ENCODE measurements around the gene MCTP2.
A peak's percentile ranks its signal among the peaks of the same experiment; 100 is the strongest.

Gene MCTP2

GRCh38 chr15:94480289-94480834 is 249.0 kb downstream of the MCTP2 start:
- H4K91ac ChIP-seq (ENCODE audit: low read depth, low read length, poor library complexity) = no peak overlapping the region
- no peak overlapping the region for H2AFZ ChIP-seq (ENCODE audit: low read length)
- H3K4ac ChIP-seq (ENCODE audit: low read length) = no peak overlapping the region
- no peak overlapping the region for H2AK5ac ChIP-seq (ENCODE audit: low read depth, low read length)
- H2BK120ac ChIP-seq (ENCODE audit: low read depth, low read length) = no peak overlapping the region
- H3K27me3 ChIP-seq (ENCODE audit: control insufficient read depth in 3 of 3, insufficient read depth in 3 of 3, low read depth in 1 of 3, low read length in 3 of 3) = no peaks in the 10 kb centered on the region
- H3K23ac ChIP-seq (ENCODE audit: low read depth, low read length, poor library complexity) = no peak overlapping the region
- no peak for DNase-seq (ENCODE audit: low spot score)
- H3K4me1 ChIP-seq (ENCODE audit: control insufficient read depth in 2 of 2, insufficient read depth in 1 of 2, low read depth in 1 of 2, low read length in 2 of 2) = peaks cover 0 to 5% of the 10 kb centered on the region in 2 donors
- no peak overlapping the region for H3K14ac ChIP-seq (ENCODE audit: low read length)
- no peak overlapping the region for H4K8ac ChIP-seq (ENCODE audit: low read depth, low read length)
- no peak overlapping the region for H3K4me3 ChIP-seq (ENCODE audit: low read length in 2 of 2)
- no peak overlapping the region for H3K9ac ChIP-seq (ENCODE audit: low read depth, low read length, poor library complexity)
- no peak overlapping the region for H3K4me2 ChIP-seq (ENCODE audit: insufficient read depth, low read length, poor library complexity, severe bottlenecking)
- no peak overlapping the region for H3K18ac ChIP-seq (ENCODE audit: low read length)
- WGBS, 2 donors (ENCODE audit: extremely low coverage in 2 of 2, insufficient read length in 2 of 2, insufficient replicate concordance in 1 of 2) = no CpG with 5 or more reads among the region's 4 CpGs
- no peaks in the 10 kb centered on the region for H3K36me3 ChIP-seq (replicated peaks in 1 of 2; ENCODE audit: control insufficient read depth in 2 of 2, insufficient read depth in 2 of 2, low read length in 2 of 2)
- H3K27ac ChIP-seq (replicated peaks; ENCODE audit: low read length) = no peak overlapping the region
- no peaks in the 10 kb centered on the region for H3K79me1 ChIP-seq (ENCODE audit: low read depth, low read length)
- peaks cover 0 to 4% of the 10 kb centered on the region in 2 donors for H3K9me3 ChIP-seq (replicated peaks in 1 of 2; ENCODE audit: control insufficient read depth in 2 of 2, insufficient read depth in 1 of 2, low read depth in 1 of 2, low read length in 2 of 2)
- no peak overlapping the region for H2BK5ac ChIP-seq (ENCODE audit: low read length)
- no peak overlapping the region for H2BK15ac ChIP-seq (ENCODE audit: low read length)
- H2BK12ac ChIP-seq (ENCODE audit: low read length) = no peak overlapping the region

- no peak overlapping the region for H4K8ac ChIP-seq (ENCODE audit: low read depth, low read length)
- no peak overlapping the region for H2BK12ac ChIP-seq (ENCODE audit: low read length)
- no peak overlapping the region for H3K23ac ChIP-seq (ENCODE audit: low read depth, low read length, poor library complexity)
- no peak for DNase-seq (ENCODE audit: low spot score)
- no peak overlapping the region for H3K14ac ChIP-seq (ENCODE audit: low read length)
- no peak overlapping the region for H2BK15ac ChIP-seq (ENCODE audit: low read length)
- no peak overlapping the region for H2AFZ ChIP-seq (ENCODE audit: low read length)
- H3K4me1 ChIP-seq (ENCODE audit: control insufficient read depth in 2 of 2, insufficient read depth in 1 of 2, low read depth in 1 of 2, low read length in 2 of 2) = no peaks in the 10 kb centered on the region
- H2AK5ac ChIP-seq (ENCODE audit: low read depth, low read length) = no peak overlapping the region
- H4K91ac ChIP-seq (ENCODE audit: low read depth, low read length, poor library complexity) = no peak overlapping the region
- H3K4me3 ChIP-seq (ENCODE audit: low read length in 2 of 2) = peak overlapping the region in 1 of 2 donors; percentile 50
- WGBS, 2 donors (ENCODE audit: extremely low coverage in 2 of 2, insufficient read length in 2 of 2, insufficient replicate concordance in 1 of 2) = no CpG with 5 or more reads among the region's 3 CpGs
- no peak overlapping the region for H2BK120ac ChIP-seq (ENCODE audit: low read depth, low read length)
- peaks cover 0 to 4% of the 10 kb centered on the region in 2 donors for H3K9me3 ChIP-seq (replicated peaks in 1 of 2; ENCODE audit: control insufficient read depth in 2 of 2, insufficient read depth in 1 of 2, low read depth in 1 of 2, low read length in 2 of 2)
- no peak overlapping the region for H3K18ac ChIP-seq (ENCODE audit: low read length)
- no peak overlapping the region for H3K4ac ChIP-seq (ENCODE audit: low read length)
- H3K27me3 ChIP-seq (ENCODE audit: control insufficient read depth in 3 of 3, insufficient read depth in 3 of 3, low read depth in 1 of 3, low read length in 3 of 3) = no peaks in the 10 kb centered on the region
- H3K27ac ChIP-seq (replicated peaks; ENCODE audit: low read length) = no peak overlapping the region
- H3K4me2 ChIP-seq (ENCODE audit: insufficient read depth, low read length, poor library complexity, severe bottlenecking) = no peak overlapping the region
- no peak overlapping the region for H2BK5ac ChIP-seq (ENCODE audit: low read length)
- H3K36me3 ChIP-seq (replicated peaks in 1 of 2; ENCODE audit: control insufficient read depth in 2 of 2, insufficient read depth in 2 of 2, low read length in 2 of 2) = no peaks in the 10 kb centered on the region
- no peaks in the 10 kb centered on the region for H3K79me1 ChIP-seq (ENCODE audit: low read depth, low read length)
- no peak overlapping the region for H3K9ac ChIP-seq (ENCODE audit: low read depth, low read length, poor library complexity)
Observed at GRCh38 chr15:94485148-94485719, 253.9 kb downstream of the MCTP2 start.

GRCh38 chr15:94487635-94488034 is 256.3 kb downstream of the MCTP2 start:
- Histone ChIP-seq H2AK5ac (ENCODE audit: low read depth, low read length) (no peak overlapping the region), H2BK12ac (ENCODE audit: low read length) (no peak overlapping the region), H3K4me1 (ENCODE audit: control insufficient read depth in 2 of 2, insufficient read depth in 1 of 2, low read depth in 1 of 2, low read length in 2 of 2) (no peaks in the 10 kb centered on the region), H3K9ac (ENCODE audit: low read depth, low read length, poor library complexity) (no peak overlapping the region), H3K27ac (replicated peaks; ENCODE audit: low read length) (no peak overlapping the region), H3K36me3 (replicated peaks in 1 of 2; ENCODE audit: control insufficient read depth in 2 of 2, insufficient read depth in 2 of 2, low read length in 2 of 2) (no peaks in the 10 kb centered on the region), H3K27me3 (ENCODE audit: control insufficient read depth in 3 of 3, insufficient read depth in 3 of 3, low read depth in 1 of 3, low read length in 3 of 3) (no peaks in the 10 kb centered on the region), H3K4ac (ENCODE audit: low read length) (no peak overlapping the region), H4K91ac (ENCODE audit: low read depth, low read length, poor library complexity) (no peak overlapping the region), H3K18ac (ENCODE audit: low read length) (no peak overlapping the region), H2BK15ac (ENCODE audit: low read length) (no peak overlapping the region), H2AFZ (ENCODE audit: low read length) (no peak overlapping the region), H3K23ac (ENCODE audit: low read depth, low read length, poor library complexity) (no peak overlapping the region), H3K4me2 (ENCODE audit: insufficient read depth, low read length, poor library complexity, severe bottlenecking) (no peak overlapping the region), H3K9me3 (replicated peaks in 1 of 2; ENCODE audit: control insufficient read depth in 2 of 2, insufficient read depth in 1 of 2, low read depth in 1 of 2, low read length in 2 of 2) (peaks cover 0 to 4% of the 10 kb centered on the region in 2 donors), H3K4me3 (ENCODE audit: low read length in 2 of 2) (no peak overlapping the region), H3K79me1 (ENCODE audit: low read depth, low read length) (no peaks in the 10 kb centered on the region), H2BK120ac (ENCODE audit: low read depth, low read length) (no peak overlapping the region), H2BK5ac (ENCODE audit: low read length) (no peak overlapping the region), H3K14ac (ENCODE audit: low read length) (no peak overlapping the region), H4K8ac (ENCODE audit: low read depth, low read length) (no peak overlapping the region)
- WGBS, 2 donors (ENCODE audit: extremely low coverage in 2 of 2, insufficient read length in 2 of 2, insufficient replicate concordance in 1 of 2) = no CpG with 5 or more reads among the region's 1 CpG
- DNase-seq (ENCODE audit: low spot score) = no peak

GRCh38 chr15:94493176-94493575 is 261.8 kb downstream of the MCTP2 start:
- Histone ChIP-seq H2BK12ac (ENCODE audit: low read length) (no peak overlapping the region), H3K23ac (ENCODE audit: low read depth, low read length, poor library complexity) (no peak overlapping the region), H3K27ac (replicated peaks; ENCODE audit: low read length) (no peak overlapping the region), H3K9me3 (replicated peaks in 1 of 2; ENCODE audit: control insufficient read depth in 2 of 2, insufficient read depth in 1 of 2, low read depth in 1 of 2, low read length in 2 of 2) (no peaks in the 10 kb centered on the region), H3K18ac (ENCODE audit: low read length) (no peak overlapping the region), H3K27me3 (ENCODE audit: control insufficient read depth in 3 of 3, insufficient read depth in 3 of 3, low read depth in 1 of 3, low read length in 3 of 3) (no peaks in the 10 kb centered on the region), H2BK5ac (ENCODE audit: low read length) (no peak overlapping the region), H3K4me1 (ENCODE audit: control insufficient read depth in 2 of 2, insufficient read depth in 1 of 2, low read depth in 1 of 2, low read length in 2 of 2) (no peaks in the 10 kb centered on the region), H2BK120ac (ENCODE audit: low read depth, low read length) (no peak overlapping the region), H4K91ac (ENCODE audit: low read depth, low read length, poor library complexity) (no peak overlapping the region), H3K4me3 (ENCODE audit: low read length in 2 of 2) (no peak overlapping the region), H3K36me3 (replicated peaks in 1 of 2; ENCODE audit: control insufficient read depth in 2 of 2, insufficient read depth in 2 of 2, low read length in 2 of 2) (no peaks in the 10 kb centered on the region), H3K4ac (ENCODE audit: low read length) (no peak overlapping the region), H2AFZ (ENCODE audit: low read length) (no peak overlapping the region), H2BK15ac (ENCODE audit: low read length) (no peak overlapping the region), H2AK5ac (ENCODE audit: low read depth, low read length) (no peak overlapping the region), H4K8ac (ENCODE audit: low read depth, low read length) (no peak overlapping the region), H3K9ac (ENCODE audit: low read depth, low read length, poor library complexity) (no peak overlapping the region), H3K14ac (ENCODE audit: low read length) (no peak overlapping the region), H3K79me1 (ENCODE audit: low read depth, low read length) (no peaks in the 10 kb centered on the region), H3K4me2 (ENCODE audit: insufficient read depth, low read length, poor library complexity, severe bottlenecking) (no peak overlapping the region)
- no peak for DNase-seq (ENCODE audit: low spot score)
- WGBS, 2 donors (ENCODE audit: extremely low coverage in 2 of 2, insufficient read length in 2 of 2, insufficient replicate concordance in 1 of 2) = no CpG with 5 or more reads among the region's 3 CpGs
